H1 (cell line): Measurements from ENCODE around the gene FLVCR2. TPM values are rescaled to one million over a fixed set of nuclear protein-coding genes. Genes with fewer than 3 reads are reported as not detected.

Experiments
- CTCF ChIA-PET: fragments of 300-600 bp; sonication (Branson Sonifier 250); formaldehyde crosslinking; loops from one replicate; lab custom pipeline; 2021; ENCODE audit not compliant: partially characterized antibody; lab: Charles Lee
- POLR2A ChIA-PET: fragments of 300-600 bp; sonication (Branson Sonifier 250); formaldehyde crosslinking; loops from one replicate; lab custom pipeline; 2021; ENCODE audit warnings: inconsistent platforms; ENCODE audit not compliant: partially characterized antibody; lab: Charles Lee
- DNase-seq, 2 experiments: peaks; one replicate each; pipeline versions ENCODE4 v3.0.0 to v3.0.0-alpha.2; 2010 to 2022; ENCODE audit warnings: low spot score in 2 of 2, low read depth in 1 of 2, mixed read lengths in 1 of 2
- FAIRE-seq: peaks from 2 replicates; lab custom pipeline; 2011; peaks lifted over from hg19 to GRCh38; lab: Jason Lieb, UNC
- H2AFZ ChIP-seq: 2 replicates; pipeline ENCODE4 v1.8.1; 2012; ENCODE audit warnings: low read length, inconsistent platforms
- H2AK5ac ChIP-seq: 2 replicates; pipeline ENCODE4 v1.6.1; 2013; ENCODE audit warnings: low read depth, low read length
- H2BK120ac ChIP-seq: replicated peaks from 2 replicates; pipeline ENCODE3; 2013; ENCODE audit warnings: low read depth, low read length, inconsistent platforms
- H2BK12ac ChIP-seq: 2 replicates; pipeline ENCODE4 v1.6.1; 2013; ENCODE audit warnings: low read depth, low read length
- H2BK15ac ChIP-seq: 2 replicates; pipeline ENCODE4 v1.6.1; 2013; ENCODE audit warnings: low read length
- H2BK20ac ChIP-seq: 2 replicates; pipeline ENCODE4 v1.6.1; 2013; ENCODE audit warnings: low read length
- H2BK5ac ChIP-seq: 2 replicates; pipeline ENCODE4 v1.6.1; 2013; ENCODE audit warnings: low read depth, low read length
- H3K14ac ChIP-seq: 2 replicates; pipeline ENCODE4 v1.6.1; 2013; ENCODE audit warnings: inconsistent platforms; ENCODE audit not compliant: insufficient read length
- H3K18ac ChIP-seq: 2 replicates; pipeline ENCODE4 v1.6.1; 2013; ENCODE audit warnings: low read length; ENCODE audit errors: extremely low read depth
- H3K23ac ChIP-seq: 2 replicates; pipeline ENCODE4 v1.6.1; 2013; ENCODE audit warnings: inconsistent platforms; ENCODE audit not compliant: insufficient read length
- H3K23me2 ChIP-seq: 2 replicates; pipeline ENCODE4 v1.6.1; 2013; ENCODE audit warnings: low read depth, low read length
- H3K27ac ChIP-seq: 2 replicates; pipeline ENCODE4 v1.6.1; 2011; ENCODE audit warnings: low read depth, low read length, inconsistent platforms
- H3K27me3 ChIP-seq, 4 experiments: replicated peaks in 1 of 4; 1 replicate in 1 of 4; 2 replicates in 3 of 4; pipeline versions ENCODE4 v1.6.1 to v1.8.1; 2011 to 2013; ENCODE audit warnings: low read length in 3 of 4, mild to moderate bottlenecking in 3 of 4, inconsistent platforms in 2 of 4, mixed read lengths in 2 of 4, moderate library complexity in 1 of 4; ENCODE audit not compliant: control insufficient read depth in 3 of 4, insufficient read depth in 3 of 4; ENCODE audit errors: extremely low read depth in 1 of 4
- H3K36me3 ChIP-seq, 4 experiments: 2 replicates each; pipeline versions ENCODE4 v1.6.1 to v1.8.1; 2011 to 2013; ENCODE audit warnings: mild to moderate bottlenecking in 4 of 4, low read length in 3 of 4, moderate library complexity in 2 of 4, control low read depth in 1 of 4, inconsistent platforms in 1 of 4; ENCODE audit not compliant: insufficient read depth in 4 of 4, control insufficient read depth in 2 of 4
- H3K4ac ChIP-seq: replicated peaks from 2 replicates; pipeline ENCODE3; 2013; ENCODE audit warnings: low read length, low read depth, mixed read lengths, inconsistent platforms; ENCODE audit not compliant: insufficient read length
- H3K4me1 ChIP-seq, 4 experiments: replicated peaks in 1 of 4; 1 replicate in 1 of 4; 2 replicates in 3 of 4; pipeline versions ENCODE4 v1.6.1 to v1.8.1; 2011 to 2013; ENCODE audit warnings: low read length in 3 of 4, inconsistent platforms in 2 of 4, mixed read lengths in 1 of 4; ENCODE audit not compliant: insufficient read depth in 4 of 4, control insufficient read depth in 3 of 4
- H3K4me2 ChIP-seq, 2 experiments: 2 replicates each; pipeline versions ENCODE4 v1.6.1 to v1.8.1; 2011 to 2013; ENCODE audit warnings: low read depth in 2 of 2, low read length in 2 of 2, control low read depth in 1 of 2, inconsistent platforms in 1 of 2, mild to moderate bottlenecking in 1 of 2; ENCODE audit not compliant: insufficient read depth in 1 of 2
- H3K4me3 ChIP-seq, 4 experiments: fragments of 200-600, 300-600 bp in 1 of 4; sonication (generic), shearing (Covaris generic), sonication (Bioruptor Twin) in 1 of 4; 2 replicates each; pipeline versions ENCODE4 v1.5.1 to v1.8.1; 2011 to 2016; ENCODE audit warnings: low read length in 4 of 4, low read depth in 3 of 4, control low read depth in 2 of 4, inconsistent platforms in 2 of 4, mild to moderate bottlenecking in 2 of 4, mixed read lengths in 1 of 4, moderate library complexity in 1 of 4; ENCODE audit not compliant: insufficient read depth in 2 of 4; ENCODE audit errors: extremely low read depth in 1 of 4
- H3K56ac ChIP-seq: replicated peaks from 2 replicates; pipeline ENCODE3; 2013; ENCODE audit warnings: low read depth, mild to moderate bottlenecking, mixed read lengths, low read length, inconsistent platforms; ENCODE audit not compliant: insufficient read length
- H3K79me1 ChIP-seq: 2 replicates; pipeline ENCODE4 v1.6.1; 2013; ENCODE audit warnings: low read depth, low read length, control low read depth
- H3K79me2 ChIP-seq, 2 experiments: 2 replicates each; pipeline versions ENCODE4 v1.6.1 to v1.8.1; 2012 to 2013; ENCODE audit warnings: low read length in 2 of 2, mild to moderate bottlenecking in 2 of 2, inconsistent platforms in 1 of 2; ENCODE audit not compliant: insufficient read depth in 2 of 2, control insufficient read depth in 1 of 2
- H3K9ac ChIP-seq, 4 experiments: replicated peaks in 1 of 4; 1 replicate in 1 of 4; 2 replicates in 3 of 4; pipeline versions ENCODE4 v1.6.1 to v1.8.1; 2011 to 2013; ENCODE audit warnings: low read depth in 3 of 4, low read length in 3 of 4, control low read depth in 2 of 4, mild to moderate bottlenecking in 2 of 4, moderate library complexity in 2 of 4, inconsistent platforms in 1 of 4; ENCODE audit errors: extremely low read depth in 1 of 4
- H3K9me3 ChIP-seq, 2 experiments: 2 replicates each; pipeline versions ENCODE4 v1.6.1 to v1.8.1; 2012 to 2013; ENCODE audit warnings: mild to moderate bottlenecking in 2 of 2, moderate library complexity in 2 of 2, control low read depth in 1 of 2, inconsistent platforms in 1 of 2, low read depth in 1 of 2, low read length in 1 of 2, mixed read lengths in 1 of 2; ENCODE audit not compliant: insufficient read depth in 2 of 2
- H4K20me1 ChIP-seq, 2 experiments: replicated peaks in 1 of 2; 2 replicates each; pipeline versions ENCODE3 to v1.8.1; 2011 to 2013; ENCODE audit warnings: inconsistent platforms in 2 of 2, low read length in 2 of 2, mild to moderate bottlenecking in 1 of 2; ENCODE audit not compliant: insufficient read depth in 2 of 2, control insufficient read depth in 1 of 2
- H4K5ac ChIP-seq: 2 replicates; pipeline ENCODE4 v1.6.1; 2013; ENCODE audit warnings: low read length, low read depth, mixed read lengths, inconsistent platforms; ENCODE audit not compliant: insufficient read length
- H4K8ac ChIP-seq: 2 replicates; pipeline ENCODE4 v1.8.0; 2013; ENCODE audit warnings: mild to moderate bottlenecking, moderate library complexity, low read length, inconsistent platforms; ENCODE audit not compliant: insufficient read depth; ENCODE audit errors: extremely low read depth
- H4K91ac ChIP-seq: replicated peaks from 2 replicates; pipeline ENCODE3; 2013; ENCODE audit warnings: low read length, mixed read lengths, inconsistent platforms; ENCODE audit not compliant: insufficient read length
- WGBS, 2 experiments: shearing (Covaris generic) in 1 of 2; methylation state at CpG; one replicate each; pipeline versions ENCODE4 v1.1.6 to v1.1.7; 2013 to 2015; ENCODE audit warnings: low lambda C conversion rate in 2 of 2, mixed read lengths in 2 of 2, inconsistent platforms in 1 of 2, low coverage in 1 of 2, missing lambda C conversion rate in 1 of 2; ENCODE audit not compliant: insufficient replicate concordance in 2 of 2, insufficient coverage in 1 of 2, insufficient read length in 1 of 2; ENCODE audit errors: extremely low coverage in 1 of 2, missing lambda C conversion rate in 1 of 2; 5-methylcytosine and 5-hydroxymethylcytosine counted together
- long read RNA-seq, 2 experiments: library from RNA in 1 of 2; library from capped mRNA in 1 of 2; stranded (forward); transcript quantifications; one replicate each; pipeline ENCODE4 v2.0.0, GENCODE V29; 2021; ENCODE audit warnings: inconsistent platforms in 1 of 2
- polyA minus RNA-seq, 3 experiments: library from RNA; depleted of rRNA, polyadenylated mRNA; stranded (reverse); fragments of >200 nt; gene quantifications; 1 replicate in 2 of 3; 2 replicates in 1 of 3; pipeline ENCODE4 v1.2.3, GENCODE V29; 2011
- polyA plus RNA-seq, 7 experiments: library from polyadenylated mRNA; depleted of rRNA in 3 of 7; stranded (reverse) in 5 of 7; unstranded in 2 of 7; fragments of >200 nt in 5 of 7; fragments of 200-250 nt in 2 of 7; gene quantifications; 1 replicate in 5 of 7; 2 replicates in 1 of 7; 4 replicates in 1 of 7; pipeline versions ENCODE4 v1.2.1 to v1.2.3, GENCODE V29; 2011 to 2013; ENCODE audit warnings: missing spikeins in 2 of 7, mixed read lengths in 2 of 7
- total RNA-seq: library from RNA; stranded (reverse); fragmentation: NEBNext Ultra II Directional; extraction: Animal tissue kit (Norgen Biotek cat#: 25700); gene quantifications from 2 replicates; pipeline ENCODE4 v1.2.1, GENCODE V29; 2021

Gene FLVCR2
- 7.1 and 12.9 TPM in 2 replicates for total RNA-seq
- 6.3 and 8.2 TPM in 2 replicates for polyA plus RNA-seq (2011; rRNA removed)
- 6.4 TPM for polyA plus RNA-seq (2011; cell fraction: cytosol; rRNA removed)
- 5.9 TPM for polyA plus RNA-seq (2011; cell fraction: nucleus; rRNA removed)
- polyA plus RNA-seq (2012, experiment 1 of 2): 5.9 to 9.1 TPM (median 7.6 TPM) in 4 replicates
- polyA plus RNA-seq (2012, experiment 2 of 2): 5.3 TPM
- 6.3 TPM for polyA plus RNA-seq (2013, experiment 1 of 2)
- 7.3 TPM for polyA plus RNA-seq (2013, experiment 2 of 2)
- 15.8 and 17.9 TPM in 2 replicates for polyA minus RNA-seq (2011; rRNA and poly(A)+ RNA removed)
- polyA minus RNA-seq (2011; cell fraction: cytosol; rRNA and poly(A)+ RNA removed): 4.8 TPM
- polyA minus RNA-seq (2011; cell fraction: nucleus; rRNA and poly(A)+ RNA removed): 7.7 TPM
- long read RNA-seq, experiment 1, partial matches to known transcripts: 1 of 1 reads
- long read RNA-seq, experiment 1, other reads (novel, unspliced or antisense): 0 of 1 reads
- long read RNA-seq, experiment 2, partial matches to known transcripts: 0 of 3 reads
- long read RNA-seq, experiment 2, other reads (novel, unspliced or antisense): 3 of 3 reads

- Histone ChIP-seq H2BK120ac (no peak within 1 kb of the TSS), H3K4me3 (peak within 1 kb of the TSS; percentile 46 to 83 (median 72)), H3K4me1 (peaks cover 0 to 13% (median 4%) of the 10 kb centered on the region in 4 experiments; a peak in 4 of 7 replicates), H3K27me3 (peaks cover 0 to 8% (median 5%) of the 10 kb centered on the region in 4 experiments; a peak in 6 of 7 replicates), H3K79me1 (no peaks in the 10 kb centered on the region), H3K79me2 (no peaks in the 10 kb centered on the region), H2AFZ (peak within 1 kb of the TSS; percentile 97), H3K36me3 (no peaks in the 10 kb centered on the region), H3K14ac (no peak within 1 kb of the TSS), H2AK5ac (no peak within 1 kb of the TSS), H3K27ac (no peak within 1 kb of the TSS), H2BK12ac (peak within 1 kb of the TSS; percentile 85; the same call in 1 of the 2 replicates), H3K9ac (peak within 1 kb of the TSS in 2 of 4 experiments; percentile 38 to 44; a peak in 4 of 7 replicates), H3K4ac (no peak within 1 kb of the TSS), H2BK20ac (no peak within 1 kb of the TSS; the same call in 1 of the 2 replicates), H2BK15ac (peak within 1 kb of the TSS; percentile 76; the same call in 1 of the 2 replicates), H4K5ac (no peak within 1 kb of the TSS), H3K23ac (no peak within 1 kb of the TSS), H4K20me1 (no peaks in the 10 kb centered on the region), H4K8ac (no peak within 1 kb of the TSS; the same call in 1 of the 2 replicates), H3K56ac (peak within 1 kb of the TSS; percentile 46), H3K23me2 (peaks cover 15% of the 10 kb centered on the region; the same call in 1 of the 2 replicates), H3K4me2 (peak within 1 kb of the TSS; percentile 54 to 92), H3K9me3 (no peaks in the 10 kb centered on the region), H4K91ac (peak within 1 kb of the TSS; percentile 39), H3K18ac (peak within 1 kb of the TSS; percentile 76), H2BK5ac (peak within 1 kb of the TSS; percentile 30; the same call in 1 of the 2 replicates)
- WGBS, 2 experiments: 1% methylated on average over 40 of the region's 49 CpGs; no CpG with 5 or more reads in 1 of the 2 experiments
- ChIA-PET POLR2A (interaction anchor here (0.8 to 3.3 kb wide), 11 partner anchors 9 to 91 kb away, joined by 3 to 22 read pairs (median 4); partner anchors contain the start of genes ERG28 and TTLL5), CTCF (interaction anchor here (0.6 to 19.5 kb wide), 37 partner anchors 9 to 498 kb away, joined by 3 to 348 read pairs (median 5); partner anchors contain the start of genes ERG28 and TTLL5)
- DNase-seq: peak in 1 of 2 experiments; percentile 75
- FAIRE-seq: no peak
Measured at GRCh38 chr14:75578102-75578785, at the start of gene FLVCR2. TSS of gene FLVCR2 (plus strand) at chr14:75578620. CDS start at chr14:75578973, 353 bp downstream.
